NB4 (cell line): ENCODE measurements around the gene IL21.

Source experiments
- CTCF ChIP-seq: IDR thresholded peaks from one replicate; pipeline ENCODE4 v1.5.1; 2012; ENCODE audit warnings: low read depth, low read length
- POLR2A ChIP-seq: IDR thresholded peaks from 2 replicates; pipeline ENCODE4 v1.6.1; 2011; ENCODE audit warnings: mild to moderate bottlenecking; ENCODE audit not compliant: insufficient read length; ENCODE audit errors: extremely low read depth

- TF ChIP-seq POLR2A (no peak), CTCF (no peak)
These were observed 41.8 kb upstream of the IL21 start for GRCh38 chr4:122662701-122663100.
